HCT116 (cell line): ENCODE results near the gene IFITM2. TPM values are rescaled to one million over a fixed set of nuclear protein-coding genes. Genes with fewer than 3 reads are reported as not detected.

Source experiments
- ATAC-seq: fragments of 200-7000 bp; cut with Tn5 transposase; 2 replicates; pipeline ENCODE4 v1.9.1; 2020; ENCODE audit warnings: mild to moderate bottlenecking, moderate library complexity
- BruUV-seq: library from RNA; stranded (reverse); fragments of 400-500 nt; replicated peaks from 2 replicates; lab custom pipeline; 2021; lab: Mats Ljungman, UMichigan
- CTCF ChIA-PET: fragments of 300-600 bp; sonication (Branson Sonifier 250); formaldehyde crosslinking; loops from one replicate; lab custom pipeline; 2021; ENCODE audit warnings: antibody characterized with exemption; lab: Charles Lee
- POLR2A ChIA-PET: fragments of 300-600, 350-600 bp; sonication (Branson Sonifier 250); formaldehyde crosslinking; loops from one replicate; lab custom pipeline; 2021; ENCODE audit warnings: antibody characterized with exemption; lab: Charles Lee
- RAD21 ChIA-PET, 2 experiments: fragments of 300-600 bp; sonication (Branson Sonifier 250); formaldehyde crosslinking; loops; one replicate each; lab custom pipeline; 2023; ENCODE audit warnings: low total read pairs in 2 of 2; ENCODE audit not compliant: uncharacterized antibody in 2 of 2, unreplicated experiment in 2 of 2, low non-redundant PET in 1 of 2; lab: Charles Lee
- DNase-seq: peaks from one replicate; pipeline ENCODE4 v3.0.0-alpha.2; 2010; ENCODE audit warnings: low read depth, low spot score
- H2AFZ ChIP-seq: fragments of 200-600 bp; shearing (Covaris generic), sonication (generic); 2 replicates; pipeline ENCODE4 v1.6.1; 2017; ENCODE audit warnings: low read depth, mixed run types, mixed read lengths, antibody characterized with exemption, low read length; ENCODE audit not compliant: poor library complexity, severe bottlenecking
- H3K27ac ChIP-seq: 2 replicates; pipeline ENCODE4 v1.5.1; 2012; ENCODE audit warnings: low read depth, low read length
- H3K27me3 ChIP-seq: fragments of 200-600 bp; sonication (generic); 2 replicates; pipeline ENCODE4 v1.6.1; 2016; ENCODE audit warnings: mixed run types, low read length, mixed read lengths; ENCODE audit not compliant: insufficient read depth
- H3K36me3 ChIP-seq, 2 experiments: fragments of 200-500 bp in 1 of 2; fragments of 200-600 bp in 1 of 2; sonication (Bioruptor generic) in 1 of 2; sonication (generic) in 1 of 2; 2 replicates each; pipeline versions ENCODE4 v1.5.1 to v1.6.1; 2014 to 2016; ENCODE audit warnings: low read length in 2 of 2, inconsistent platforms in 1 of 2, mixed read lengths in 1 of 2, mixed run types in 1 of 2; ENCODE audit not compliant: insufficient read depth in 2 of 2, control insufficient read depth in 1 of 2
- H3K4me1 ChIP-seq, 2 experiments: fragments of 200-600 bp in 1 of 2; sonication (generic) in 1 of 2; 2 replicates each; pipeline versions ENCODE4 v1.5.1 to v1.6.1; 2012 to 2017; ENCODE audit warnings: low read length in 2 of 2, inconsistent platforms in 1 of 2, mild to moderate bottlenecking in 1 of 2, mixed read lengths in 1 of 2, mixed run types in 1 of 2, moderate library complexity in 1 of 2; ENCODE audit not compliant: insufficient read depth in 2 of 2, control insufficient read depth in 1 of 2
- H3K4me2 ChIP-seq: fragments of 200-600 bp; sonication (generic); 2 replicates; pipeline ENCODE4 v1.6.1; 2017; ENCODE audit warnings: mixed run types, low read length, mixed read lengths
- H3K4me3 ChIP-seq, 2 experiments: fragments of 200-600 bp in 1 of 2; sonication (generic) in 1 of 2; replicated peaks in 1 of 2; 2 replicates each; pipeline ENCODE4 v1.5.1; 2011 to 2016; ENCODE audit warnings: low read length in 2 of 2, control low read depth in 1 of 2, low read depth in 1 of 2, mild to moderate bottlenecking in 1 of 2, mixed read lengths in 1 of 2, mixed run types in 1 of 2
- H3K79me2 ChIP-seq: fragments of 200-600 bp; sonication (generic); 2 replicates; pipeline ENCODE4 v1.6.1; 2017; ENCODE audit warnings: mild to moderate bottlenecking, mixed run types, low read length, moderate library complexity, mixed read lengths; ENCODE audit not compliant: insufficient read depth
- H3K9ac ChIP-seq: fragments of 200-600 bp; sonication (generic); 2 replicates; pipeline ENCODE4 v1.6.1; 2016; ENCODE audit warnings: low read length, mixed read lengths
- H3K9me2 ChIP-seq: fragments of 200-600 bp; sonication (generic), shearing (Covaris generic); 2 replicates; pipeline ENCODE4 v1.6.1; 2017; ENCODE audit warnings: mixed run types, mild to moderate bottlenecking, moderate library complexity; ENCODE audit not compliant: insufficient read depth
- H3K9me3 ChIP-seq, 2 experiments: fragments of 200-500 bp in 1 of 2; fragments of 200-600 bp in 1 of 2; sonication (Bioruptor generic) in 1 of 2; sonication (generic) in 1 of 2; 2 replicates each; pipeline ENCODE4 v1.6.1; 2014 to 2017; ENCODE audit warnings: low read length in 2 of 2, mixed read lengths in 2 of 2, inconsistent platforms in 1 of 2, low read depth in 1 of 2, mild to moderate bottlenecking in 1 of 2, mixed run types in 1 of 2, moderate library complexity in 1 of 2; ENCODE audit not compliant: control insufficient read depth in 1 of 2, insufficient read depth in 1 of 2
- H4K20me1 ChIP-seq: fragments of 200-600 bp; sonication (generic), shearing (Covaris generic); 2 replicates; pipeline ENCODE4 v1.6.1; 2017; ENCODE audit warnings: mixed run types, mild to moderate bottlenecking, moderate library complexity; ENCODE audit not compliant: insufficient read depth
- ATF3 ChIP-seq: IDR thresholded peaks from 2 replicates; pipeline ENCODE4 v1.6.1; 2012
- CBX3 ChIP-seq: IDR thresholded peaks from 2 replicates; pipeline ENCODE4 v1.6.1; 2012; ENCODE audit warnings: low read depth
- CTCF ChIP-seq, 3 experiments: fragments of 200-600 bp in 1 of 3; sonication (generic) in 1 of 3; IDR thresholded peaks in 2 of 3; conservative IDR thresholded peaks in 1 of 3; 2 replicates each; pipeline ENCODE4 v1.5.1; 2012 to 2017; ENCODE audit warnings: low read depth in 2 of 3, low read length in 2 of 3, antibody characterized with exemption in 1 of 3, borderline replicate concordance in 1 of 3, control low read depth in 1 of 3, mild to moderate bottlenecking in 1 of 3, mixed read lengths in 1 of 3, mixed run types in 1 of 3, moderate library complexity in 1 of 3; ENCODE audit not compliant: insufficient read depth in 1 of 3
- EGR1 ChIP-seq: IDR thresholded peaks from 2 replicates; pipeline ENCODE4 v1.6.1; 2012; ENCODE audit warnings: low read depth
- ELF1 ChIP-seq: IDR thresholded peaks from 2 replicates; pipeline ENCODE4 v1.6.1; 2012; ENCODE audit warnings: low read depth, borderline replicate concordance
- EZH2 ChIP-seq: fragments of 200-600 bp; sonication (generic); IDR thresholded peaks from 2 replicates; pipeline ENCODE4 v1.6.1; 2017; ENCODE audit warnings: antibody characterized with exemption, mixed run types
- EZH2phosphoT487 ChIP-seq: fragments of 200-600 bp; IDR thresholded peaks from 2 replicates; pipeline ENCODE4 v1.6.1; 2018; ENCODE audit warnings: antibody characterized with exemption, borderline replicate concordance
- JUND ChIP-seq: IDR thresholded peaks from 2 replicates; pipeline ENCODE4 v1.6.1; 2012
- MAX ChIP-seq: IDR thresholded peaks from 2 replicates; pipeline ENCODE4 v1.6.1; 2012
- POLR2A ChIP-seq: IDR thresholded peaks from 2 replicates; pipeline ENCODE4 v1.7.0; 2011; ENCODE audit warnings: borderline replicate concordance; ENCODE audit not compliant: insufficient read depth, insufficient read length; ENCODE audit errors: extremely low read depth
- POLR2AphosphoS5 ChIP-seq: IDR thresholded peaks from 2 replicates; pipeline ENCODE4 v1.6.1; 2011; ENCODE audit warnings: mild to moderate bottlenecking, low read depth, low read length, moderate library complexity
- SIN3A ChIP-seq: IDR thresholded peaks from 2 replicates; pipeline ENCODE4 v1.6.1; 2012; ENCODE audit warnings: low read depth
- ZBTB33 ChIP-seq: IDR thresholded peaks from 2 replicates; pipeline ENCODE4 v1.6.1; 2011; ENCODE audit warnings: mild to moderate bottlenecking, low read length, moderate library complexity; ENCODE audit not compliant: insufficient replicate concordance; ENCODE audit errors: extremely low read depth
- ZFX ChIP-seq: fragments of 450-650 bp; IDR thresholded peaks from 2 replicates; pipeline ENCODE4 v1.6.1; 2017
- ZNF274 ChIP-seq: fragments of 200-500 bp; sonication (Bioruptor generic); IDR thresholded peaks from 2 replicates; pipeline ENCODE4 v1.6.1; 2014; ENCODE audit warnings: mild to moderate bottlenecking, low read depth, low read length, inconsistent platforms
- intact Hi-C: fragments of 100-400 bp; cut with micrococcal nuclease; formaldehyde crosslinking; loops from 2 replicates; pipeline ENCODE4 v1.10.0; 2022
- total RNA-seq: library from RNA; stranded (reverse); gene quantifications from one replicate; pipeline ENCODE4 v1.2.1, GENCODE V29; 2021; ENCODE audit not compliant: unreplicated experiment

IFITM2 gene
- total RNA-seq, 1 experiment from 2014 or later: 106 TPM

GRCh38 chr11:291281-292210 is 16.1 kb upstream of the IFITM2 start:
- H3K9me2 ChIP-seq: no peaks in the 10 kb centered on the region
- DNase-seq (no peak), ATAC-seq (no peak)
- CTCF ChIA-PET: no interaction called here
- TF ChIP-seq MAX (no peak), JUND (no peak), EZH2 (no peak), CBX3 (no peak), EGR1 (no peak), ZNF274 (no peak), EZH2phosphoT487 (no peak), ZFX (no peak), ZBTB33 (no peak), ATF3 (no peak), CTCF (IDR thresholded peaks at IDR 0.05 in 2 of 3, conservative IDR thresholded peaks at IDR 0.05 in 1 of 3; ENCODE audit: borderline replicate concordance in 1 of 3, insufficient read depth in 1 of 3, low read depth in 2 of 3, low read length in 2 of 3) (no peak), POLR2AphosphoS5 (no peak), POLR2A (no peak), ELF1 (no peak), SIN3A (no peak)
- no peaks in the 10 kb centered on the region for H4K20me1 ChIP-seq
- H3K36me3 ChIP-seq: peaks cover 0 to 5% of the 10 kb centered on the region in 2 experiments; a peak in 3 of 4 replicates
- peaks cover 7% of the 10 kb centered on the region; the same call in 1 of the 2 replicates for H3K79me2 ChIP-seq
- no peak overlapping the region for H2AFZ ChIP-seq
- H3K27me3 ChIP-seq: no peaks in the 10 kb centered on the region
- POLR2A ChIA-PET: no interaction called here
- peaks cover 14 to 25% of the 10 kb centered on the region in 2 experiments for H3K4me1 ChIP-seq
- RAD21 ChIA-PET: no interaction called here
- no TSS peak for BruUV-seq
- no peak overlapping the region for H3K9ac ChIP-seq
- H3K4me2 ChIP-seq: no peak overlapping the region
- intact Hi-C loops: no loop called here
- no peak overlapping the region for H3K4me3 ChIP-seq
- no peak overlapping the region for H3K27ac ChIP-seq
- H3K9me3 ChIP-seq: no peaks in the 10 kb centered on the region
